Endothelial cell of umbilical vein (primary cell): ENCODE results near the gene HDAC4. TPM values are rescaled to one million over a fixed set of nuclear protein-coding genes. Genes with fewer than 3 reads are reported as not detected.

Source experiments
- BruUV-seq: library from RNA; stranded (reverse); fragments of 400-500 nt; replicated peaks from 2 replicates; lab custom pipeline; 2021; lab: Mats Ljungman, UMichigan
- CTCF ChIA-PET: fragments of 300-600, 350-600 bp; sonication (Branson Sonifier 250); formaldehyde crosslinking; loops from one replicate; lab custom pipeline; 2021; ENCODE audit warnings: antibody characterized with exemption, inconsistent platforms; lab: Charles Lee
- POLR2A ChIA-PET: fragments of 300-600, 350-600 bp; sonication (Branson Sonifier 250); formaldehyde crosslinking; loops from one replicate; lab custom pipeline; 2021; ENCODE audit warnings: antibody characterized with exemption, inconsistent platforms; lab: Charles Lee
- DNase-seq: peaks from one replicate; pipeline ENCODE4 v3.0.0-alpha.2; 2011; ENCODE audit warnings: low read depth, low spot score
- FAIRE-seq: peaks from 2 replicates; lab custom pipeline; 2011; peaks lifted over from hg19 to GRCh38; lab: Jason Lieb, UNC
- H2AFZ ChIP-seq: 2 replicates; pipeline ENCODE4 v1.6.0; 2012; ENCODE audit warnings: low read depth, low read length, control low read depth, inconsistent platforms
- H3K27ac ChIP-seq: 2 replicates; pipeline ENCODE4 v1.5.1; 2011; ENCODE audit warnings: low read depth, mild to moderate bottlenecking, control low read depth, low read length, moderate library complexity; ENCODE audit not compliant: insufficient read depth
- H3K27me3 ChIP-seq, 2 experiments: 2 replicates each; pipeline versions ENCODE4 v1.6.0 to v1.6.1; 2011; ENCODE audit warnings: low read length in 2 of 2, mixed read lengths in 1 of 2; ENCODE audit not compliant: control insufficient read depth in 2 of 2, insufficient read depth in 2 of 2
- H3K36me3 ChIP-seq, 2 experiments: 2 replicates in 1 of 2; 3 replicates in 1 of 2; pipeline ENCODE4 v1.5.1; 2011; ENCODE audit warnings: low read length in 2 of 2, mild to moderate bottlenecking in 1 of 2, moderate library complexity in 1 of 2; ENCODE audit not compliant: control insufficient read depth in 2 of 2, insufficient read depth in 2 of 2; ENCODE audit errors: extremely low read depth in 1 of 2
- H3K4me1 ChIP-seq: 3 replicates; pipeline ENCODE4 v1.5.1; 2011; ENCODE audit warnings: mild to moderate bottlenecking, low read length; ENCODE audit not compliant: control insufficient read depth, insufficient read depth; ENCODE audit errors: extremely low read depth
- H3K4me2 ChIP-seq: 2 replicates; pipeline ENCODE4 v1.6.1; 2011; ENCODE audit warnings: low read length, control low read depth, mixed read lengths; ENCODE audit not compliant: insufficient read depth
- H3K4me3 ChIP-seq, 3 experiments: fragments of 200-600 bp in 1 of 3; sonication (generic), shearing (Covaris generic) in 1 of 3; replicated peaks in 1 of 3; 2 replicates each; pipeline ENCODE4 v1.5.1; 2011 to 2016; ENCODE audit warnings: control low read depth in 3 of 3, low read length in 3 of 3, mild to moderate bottlenecking in 2 of 3, inconsistent platforms in 1 of 3, low read depth in 1 of 3, moderate library complexity in 1 of 3; ENCODE audit not compliant: insufficient read depth in 1 of 3
- H3K79me2 ChIP-seq: 2 replicates; pipeline ENCODE4 v1.6.0; 2012; ENCODE audit warnings: low read length, inconsistent platforms; ENCODE audit not compliant: control insufficient read depth, insufficient read depth
- H3K9ac ChIP-seq: replicated peaks from 2 replicates; pipeline ENCODE3; 2011; ENCODE audit warnings: low read length, control low read depth; ENCODE audit not compliant: insufficient read depth; ENCODE audit errors: extremely low read depth
- H3K9me1 ChIP-seq: replicated peaks from 3 replicates; pipeline ENCODE4 v1.6.0; 2011; ENCODE audit warnings: mild to moderate bottlenecking, low read length; ENCODE audit not compliant: control insufficient read depth, insufficient read depth; ENCODE audit errors: extremely low read depth
- H3K9me3 ChIP-seq: replicated peaks from 2 replicates; pipeline ENCODE4 v1.5.1; 2012; ENCODE audit warnings: low read length, inconsistent platforms; ENCODE audit not compliant: control insufficient read depth, insufficient read depth
- H4K20me1 ChIP-seq: replicated peaks from 2 replicates; pipeline ENCODE3; 2011; ENCODE audit warnings: mild to moderate bottlenecking, low read length; ENCODE audit not compliant: control insufficient read depth, insufficient read depth; ENCODE audit errors: extremely low read depth
- EZH2 ChIP-seq: IDR thresholded peaks from 2 replicates; pipeline ENCODE4 v1.6.1; 2012; ENCODE audit warnings: borderline replicate concordance, low read depth, mild to moderate bottlenecking, moderate library complexity, low read length, inconsistent platforms; ENCODE audit not compliant: severe bottlenecking
- FOS ChIP-seq: IDR thresholded peaks from 2 replicates; pipeline ENCODE4 v1.6.1; 2011; ENCODE audit warnings: mild to moderate bottlenecking, low read length, moderate library complexity, borderline replicate concordance; ENCODE audit not compliant: insufficient read depth
- GATA2 ChIP-seq: IDR thresholded peaks from 2 replicates; pipeline ENCODE4 v1.7.0; 2011; ENCODE audit warnings: low read depth, mild to moderate bottlenecking, moderate library complexity, mixed read lengths, low read length; ENCODE audit not compliant: insufficient read length, insufficient read depth
- JUN ChIP-seq: IDR thresholded peaks from 2 replicates; pipeline ENCODE4 v1.6.1; 2011; ENCODE audit warnings: borderline replicate concordance, low read depth; ENCODE audit not compliant: insufficient read length, insufficient read depth
- POLR2A ChIP-seq: IDR thresholded peaks from 2 replicates; pipeline ENCODE4 v1.6.1; 2012; ENCODE audit warnings: low read depth, mild to moderate bottlenecking, control low read depth, low read length
- dilution Hi-C: fragments of 300-500 bp; cut with MboI; formaldehyde crosslinking; loops from one replicate; pipeline ENCODE4 v1.15.0; 2019; ENCODE audit warnings: low sequenced_read_pairs; ENCODE audit not compliant: extremely low pct_ligation_motif_present
- intact Hi-C: fragments of 100-400 bp; cut with micrococcal nuclease; formaldehyde crosslinking; loops from one replicate; pipeline ENCODE4 v1.10.0; 2022
- polyA plus RNA-seq, 4 experiments: library from polyadenylated mRNA; depleted of rRNA in 3 of 4; stranded (reverse) in 3 of 4; unstranded in 1 of 4; fragments of >200 nt; gene quantifications; 2 replicates each; pipeline versions ENCODE4 v1.2.1 to v1.2.3, GENCODE V29; 2011 to 2012; ENCODE audit warnings: missing spikeins in 1 of 4
- total RNA-seq: library from RNA; stranded (reverse); gene quantifications from 2 replicates; pipeline ENCODE4 v1.2.3, GENCODE V29; 2021
- TF ChIP-seq, protein P1 (sequence below), 2 donors: IDR thresholded peaks; 1 replicate in 1 of 2; 2 replicates in 1 of 2; pipeline ENCODE4 v1.5.1; 2011; ENCODE audit warnings: low read length in 2 of 2, mild to moderate bottlenecking in 2 of 2, moderate library complexity in 2 of 2, control low read depth in 1 of 2, inconsistent platforms in 1 of 2, low read depth in 1 of 2; ENCODE audit not compliant: insufficient read depth in 1 of 2; ENCODE audit errors: extremely low read depth in 1 of 2

HDAC4 gene
- total and polyA plus RNA-seq, 2 donors (not counting 3 experiments of a cell fraction or from before 2014, with no cell fraction given): 13.4 to 33.0 TPM

DNA sequence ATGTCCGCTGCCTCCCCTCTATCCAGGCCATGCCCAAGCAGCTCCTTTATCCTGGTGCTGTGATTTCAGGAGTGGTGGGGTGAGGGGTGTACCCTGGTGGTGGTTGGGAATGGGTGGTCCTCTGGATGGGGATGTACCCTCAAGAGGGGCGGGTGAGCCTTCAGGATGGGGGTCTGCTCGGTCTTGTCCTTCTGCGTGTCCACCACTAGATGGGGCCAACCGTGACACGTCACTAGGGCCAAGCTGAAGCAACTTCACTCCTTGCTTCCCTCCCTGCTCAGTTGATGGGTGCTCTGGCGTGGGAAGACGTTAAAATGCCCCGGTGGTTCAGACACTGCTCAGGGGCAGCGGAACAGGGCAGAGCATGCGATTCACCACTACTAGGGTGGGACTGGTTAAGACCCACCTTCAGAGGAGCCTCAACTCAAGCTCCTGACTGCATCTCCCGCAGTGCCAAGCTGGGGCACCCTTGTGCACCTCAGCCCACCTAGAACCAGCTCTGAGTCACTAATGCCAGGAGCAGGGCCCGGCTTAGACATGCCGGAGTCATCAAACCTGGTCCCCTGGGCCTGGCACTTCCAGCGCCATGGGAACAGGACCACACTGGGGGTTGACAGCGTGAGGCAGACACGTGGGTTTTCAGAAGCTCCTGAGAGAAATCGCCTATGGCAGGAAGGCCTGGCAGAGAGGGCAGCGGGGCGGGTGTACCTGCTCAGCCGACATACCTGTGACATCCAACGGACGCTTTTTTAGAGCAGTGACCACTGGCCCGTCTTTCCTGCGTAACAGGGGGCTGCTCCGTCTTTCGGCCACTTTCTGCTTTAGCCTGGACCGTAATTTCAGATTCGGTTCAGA is 256.7 kb downstream of the HDAC4 start:
- POLR2A ChIA-PET: no interaction called here
- FAIRE-seq: peak; percentile 70
- dilution Hi-C loops: no loop called here

More for the DNA sequence above, 256.7 kb downstream of the HDAC4 start:
- BruUV-seq: no TSS peak
- Histone ChIP-seq H3K79me2 (no peaks in the 10 kb centered on the region), H3K4me1 (no peaks in the 10 kb centered on the region), H2AFZ (no peak overlapping the region), H3K9me1 (no peaks in the 10 kb centered on the region), H3K4me3 (no peak overlapping the region), H3K9ac (no peak overlapping the region), H4K20me1 (no peaks in the 10 kb centered on the region), H3K4me2 (no peak overlapping the region), H3K36me3 (no peaks in the 10 kb centered on the region), H3K27ac (no peak overlapping the region), H3K27me3 (no peaks in the 10 kb centered on the region), H3K9me3 (no peaks in the 10 kb centered on the region)
- CTCF ChIA-PET: interaction anchor here (0.7 to 1.6 kb wide), 15 partner anchors 10 to 1001 kb away, joined by 3 to 8 read pairs (median 4); partner anchors contain the start of gene HDAC4
- peak; percentile 37 for DNase-seq
- TF ChIP-seq GATA2 (no peak), POLR2A (no peak), FOS (no peak), JUN (no peak), EZH2 (no peak)
- TF ChIP-seq, protein P1, sequence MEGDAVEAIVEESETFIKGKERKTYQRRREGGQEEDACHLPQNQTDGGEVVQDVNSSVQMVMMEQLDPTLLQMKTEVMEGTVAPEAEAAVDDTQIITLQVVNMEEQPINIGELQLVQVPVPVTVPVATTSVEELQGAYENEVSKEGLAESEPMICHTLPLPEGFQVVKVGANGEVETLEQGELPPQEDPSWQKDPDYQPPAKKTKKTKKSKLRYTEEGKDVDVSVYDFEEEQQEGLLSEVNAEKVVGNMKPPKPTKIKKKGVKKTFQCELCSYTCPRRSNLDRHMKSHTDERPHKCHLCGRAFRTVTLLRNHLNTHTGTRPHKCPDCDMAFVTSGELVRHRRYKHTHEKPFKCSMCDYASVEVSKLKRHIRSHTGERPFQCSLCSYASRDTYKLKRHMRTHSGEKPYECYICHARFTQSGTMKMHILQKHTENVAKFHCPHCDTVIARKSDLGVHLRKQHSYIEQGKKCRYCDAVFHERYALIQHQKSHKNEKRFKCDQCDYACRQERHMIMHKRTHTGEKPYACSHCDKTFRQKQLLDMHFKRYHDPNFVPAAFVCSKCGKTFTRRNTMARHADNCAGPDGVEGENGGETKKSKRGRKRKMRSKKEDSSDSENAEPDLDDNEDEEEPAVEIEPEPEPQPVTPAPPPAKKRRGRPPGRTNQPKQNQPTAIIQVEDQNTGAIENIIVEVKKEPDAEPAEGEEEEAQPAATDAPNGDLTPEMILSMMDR (IDR thresholded peaks at IDR 0.05; ENCODE audit: extremely low read depth in 1 of 2, insufficient read depth in 1 of 2, low read depth in 1 of 2, low read length in 2 of 2): peak; percentile 59 to 72
- intact Hi-C loops: loop anchor here (1.0 to 5.0 kb wide), 4 partner anchors 257 to 998 kb away; partner anchors contain the start of genes HDAC4 and OTOS
